GM21825 (cell line): ENCODE data around the gene ZNF138.

Experiments used
- ATAC-seq: cut with Tn5 transposase; IDR thresholded peaks from one replicate; pipeline ENCODE4 v1.9.1; 2021; ENCODE audit warnings: mild to moderate bottlenecking, moderate library complexity; ENCODE audit not compliant: unreplicated experiment

ZNF138 gene

DNA sequence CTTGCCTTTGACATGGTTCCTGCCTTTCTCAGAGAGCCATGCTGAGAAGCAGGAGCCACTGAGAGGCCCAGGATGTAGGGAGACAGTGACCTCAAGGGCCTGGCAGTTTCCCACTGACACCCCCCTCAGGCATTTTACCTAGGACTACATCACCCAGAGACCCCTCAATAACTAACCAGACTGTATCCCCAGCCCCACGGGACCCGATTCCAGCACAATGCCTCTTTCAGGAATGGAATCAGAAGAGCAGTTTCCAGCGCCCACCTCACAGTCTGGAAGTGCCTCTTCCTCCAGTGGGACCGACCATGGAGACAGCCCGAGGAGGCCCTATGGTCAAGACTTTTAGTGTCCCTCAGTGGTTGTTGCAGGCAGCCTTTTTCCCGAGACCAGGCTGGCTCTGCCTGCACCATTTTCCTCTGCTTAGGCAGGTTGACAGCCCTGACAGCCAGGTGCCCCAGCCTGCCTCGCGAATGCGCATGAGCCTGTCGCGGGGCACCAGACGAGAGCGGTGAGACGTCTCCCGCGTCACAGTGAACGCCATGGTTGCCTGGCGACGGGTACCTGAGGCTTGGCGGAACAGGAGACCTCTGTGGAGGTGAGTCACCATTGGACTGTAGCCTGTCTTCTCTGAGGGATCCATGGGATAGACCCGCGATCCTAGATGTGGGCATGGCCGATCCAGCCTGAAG lies 80.5 kb downstream of the ZNF138 start:
- no peak for ATAC-seq

- no peak for ATAC-seq
Observed at GRCh38 chr7:64875258-64875657, 81.0 kb downstream of the ZNF138 start.

GRCh38 chr7:64875658-64876406 lies 81.6 kb downstream of the ZNF138 start:
- no peak for ATAC-seq

DNA sequence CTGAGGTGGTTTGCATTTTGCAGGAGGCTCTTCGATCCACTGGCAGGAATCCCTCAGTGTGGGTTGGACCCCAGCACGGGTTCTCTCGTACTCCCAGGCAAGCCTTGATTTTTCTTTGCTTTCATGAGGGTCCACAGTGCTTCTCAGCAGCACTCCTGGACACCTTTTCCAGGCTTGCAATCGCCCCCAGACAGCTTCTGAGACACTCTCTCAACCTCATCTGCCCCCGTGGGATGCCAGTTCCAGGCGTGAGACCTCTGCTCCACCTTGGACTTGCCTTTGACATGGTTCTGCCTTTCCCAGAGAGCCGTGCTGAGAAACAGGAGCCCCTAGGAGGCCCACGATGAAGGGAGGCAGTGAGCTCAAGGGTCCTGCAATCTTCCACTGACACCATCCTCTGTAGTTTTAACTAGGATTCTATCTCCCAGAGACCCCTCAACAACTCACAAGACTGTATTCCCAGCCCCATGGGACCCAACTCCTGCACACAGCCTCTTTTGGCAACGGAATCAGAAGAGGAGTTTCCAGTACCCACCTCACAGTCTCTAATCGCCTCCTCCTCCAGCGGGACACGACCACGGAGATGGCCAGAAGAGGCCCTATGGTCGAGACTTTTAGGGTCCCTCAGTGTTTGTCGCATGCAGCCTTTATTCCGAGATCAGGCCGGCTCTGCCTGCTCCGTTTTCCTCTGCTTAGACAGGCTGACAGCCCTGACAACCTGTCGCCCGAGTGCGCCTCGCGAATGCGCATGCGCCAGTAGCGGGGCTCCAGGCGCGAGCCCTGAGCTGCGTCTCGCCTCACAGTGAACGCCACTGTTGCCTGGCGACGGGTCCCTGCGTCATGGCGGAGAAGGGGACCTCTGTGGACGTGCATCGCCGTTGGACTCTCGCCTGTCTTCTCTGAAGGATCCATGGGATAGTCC lies 82.8 kb downstream of the ZNF138 start:
- ATAC-seq, result no peak

DNA sequence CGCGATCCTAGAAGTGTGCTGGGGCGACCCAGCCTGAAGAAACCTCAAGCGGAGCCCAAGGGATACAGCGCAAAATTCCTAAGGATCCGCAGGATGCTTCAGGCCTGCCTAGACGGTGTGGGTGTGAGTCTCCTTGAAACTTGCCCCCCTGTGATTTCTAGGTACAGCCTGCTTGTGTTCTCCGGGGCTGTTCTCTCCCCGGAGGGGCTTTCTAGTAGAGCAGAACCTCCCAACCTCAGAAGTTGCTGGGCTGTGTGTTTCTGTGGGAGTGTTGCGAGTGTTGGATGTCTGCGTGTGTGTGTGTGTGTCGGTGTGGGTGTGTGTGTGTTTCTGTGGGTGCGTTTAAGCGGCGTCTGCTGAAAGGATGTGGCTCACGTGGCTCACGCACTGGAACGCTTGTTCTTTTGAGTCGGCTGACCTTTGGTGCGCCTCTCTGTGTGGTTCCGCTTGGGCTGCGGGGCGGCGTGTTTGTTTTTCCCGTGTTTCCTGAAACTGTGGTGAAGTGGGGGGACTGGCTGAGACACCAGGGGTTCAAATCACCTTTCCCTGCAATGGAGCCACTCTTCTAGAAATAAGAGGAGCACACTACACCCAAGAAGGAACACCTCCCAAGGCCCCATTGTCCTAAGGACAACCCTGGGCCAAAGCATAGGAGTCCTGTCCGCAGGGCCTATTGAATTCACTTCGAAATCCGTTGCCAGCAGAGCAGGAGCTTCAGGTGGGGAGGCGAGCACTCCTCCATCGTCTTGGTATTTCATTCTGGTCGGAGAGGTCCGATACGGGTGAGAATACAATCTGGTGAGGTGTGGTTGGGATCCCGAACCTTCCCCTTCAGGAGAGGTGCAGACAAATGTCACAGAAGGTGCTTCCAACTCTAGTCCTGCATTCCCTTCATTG lies 83.7 kb downstream of the ZNF138 start:
- no peak for ATAC-seq

- no peak for ATAC-seq
Observed at GRCh38 chr7:64878684-64879083, 84.5 kb downstream of the ZNF138 start.

GRCh38 chr7:64879086-64879730 lies 85.0 kb downstream of the ZNF138 start:
- ATAC-seq, result no peak

GRCh38 chr7:64879800-64880199 lies 85.6 kb downstream of the ZNF138 start:
- no peak for ATAC-seq

DNA sequence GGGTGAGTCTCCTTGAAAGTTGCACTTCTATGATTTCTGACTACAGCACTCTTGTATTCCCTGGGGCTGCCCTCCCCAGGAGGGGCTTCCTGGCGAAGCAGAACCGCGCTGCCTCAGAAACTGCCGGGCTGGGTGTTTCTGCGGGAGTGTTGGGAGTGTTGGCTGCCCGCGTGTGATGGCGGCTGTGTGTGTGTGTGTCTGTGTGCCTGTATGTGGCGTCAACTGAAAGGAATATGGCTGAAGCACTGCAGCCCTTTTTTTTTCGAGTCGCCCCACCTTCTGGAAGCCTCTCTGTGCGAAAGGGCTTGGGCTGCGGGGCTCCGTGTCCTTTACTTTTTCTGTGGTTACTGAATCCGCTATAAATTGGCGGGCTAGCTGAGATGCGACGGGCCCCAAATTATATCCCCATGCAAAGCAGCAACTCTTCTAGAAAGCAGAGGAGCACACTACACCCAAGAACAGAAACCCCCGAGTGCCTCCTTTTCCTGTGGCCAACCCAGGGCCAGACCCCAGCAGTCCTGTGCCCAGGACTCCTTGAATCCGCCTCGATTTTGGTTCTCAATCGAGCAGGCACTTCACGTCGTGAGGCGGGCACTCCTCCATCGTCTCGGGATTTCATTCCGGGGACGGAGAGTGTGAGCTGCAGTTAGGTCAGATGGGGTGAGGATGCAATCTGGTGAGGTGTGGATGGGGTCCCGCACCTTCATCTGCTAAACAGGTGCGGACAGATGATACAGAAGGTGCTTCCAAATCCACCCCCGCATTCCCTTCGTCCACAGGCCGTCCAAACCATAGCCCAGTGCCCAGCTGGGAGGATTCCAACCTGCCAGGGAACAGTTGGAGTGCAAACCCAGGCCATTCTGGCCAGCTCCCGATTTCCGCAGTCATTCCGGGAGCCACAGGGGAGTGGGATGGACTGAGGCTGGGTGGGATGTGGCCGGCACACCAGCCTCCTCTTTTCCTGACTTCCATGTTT lies 86.4 kb downstream of the ZNF138 start:
- no peak for ATAC-seq

DNA sequence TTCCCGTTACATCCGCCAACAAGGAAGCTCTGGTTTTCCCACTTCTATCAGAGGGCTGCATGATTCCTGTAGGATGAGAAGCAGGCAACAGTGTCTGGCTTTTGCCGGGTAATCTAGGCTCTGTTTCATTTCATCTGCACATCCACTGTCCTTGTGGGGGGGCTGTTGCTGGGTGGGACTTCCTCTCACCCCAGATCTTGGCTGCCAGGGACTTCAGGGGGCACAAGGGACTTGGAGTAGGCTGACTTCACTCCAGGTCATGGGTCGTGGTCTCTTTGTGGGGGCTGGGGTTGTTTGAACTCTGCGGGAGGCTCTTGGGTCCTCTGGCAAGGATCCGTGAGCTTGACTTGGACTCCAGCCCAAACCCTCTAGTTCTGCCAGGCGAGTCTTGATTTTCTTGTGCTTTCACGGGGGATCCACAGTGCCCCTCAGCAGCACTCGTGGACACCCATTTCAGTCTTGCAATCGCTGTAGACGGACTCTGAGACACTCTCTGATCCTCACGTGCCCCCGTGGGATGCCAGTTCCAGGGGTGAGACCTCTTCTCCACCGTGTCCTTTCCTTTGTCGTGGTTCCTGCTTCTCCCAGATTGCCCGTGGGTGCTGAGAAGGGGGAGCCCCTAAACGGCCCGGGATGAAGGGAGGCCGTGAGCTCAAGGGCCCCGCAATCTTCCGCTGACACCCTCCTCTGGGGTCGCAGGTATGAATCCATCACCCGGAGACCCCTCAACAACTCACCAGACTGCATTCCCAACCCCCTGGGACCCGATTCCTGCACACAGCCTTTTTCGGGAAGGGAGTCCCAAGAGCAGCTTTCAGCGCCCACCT lies 87.4 kb downstream of the ZNF138 start:
- no peak for ATAC-seq

DNA sequence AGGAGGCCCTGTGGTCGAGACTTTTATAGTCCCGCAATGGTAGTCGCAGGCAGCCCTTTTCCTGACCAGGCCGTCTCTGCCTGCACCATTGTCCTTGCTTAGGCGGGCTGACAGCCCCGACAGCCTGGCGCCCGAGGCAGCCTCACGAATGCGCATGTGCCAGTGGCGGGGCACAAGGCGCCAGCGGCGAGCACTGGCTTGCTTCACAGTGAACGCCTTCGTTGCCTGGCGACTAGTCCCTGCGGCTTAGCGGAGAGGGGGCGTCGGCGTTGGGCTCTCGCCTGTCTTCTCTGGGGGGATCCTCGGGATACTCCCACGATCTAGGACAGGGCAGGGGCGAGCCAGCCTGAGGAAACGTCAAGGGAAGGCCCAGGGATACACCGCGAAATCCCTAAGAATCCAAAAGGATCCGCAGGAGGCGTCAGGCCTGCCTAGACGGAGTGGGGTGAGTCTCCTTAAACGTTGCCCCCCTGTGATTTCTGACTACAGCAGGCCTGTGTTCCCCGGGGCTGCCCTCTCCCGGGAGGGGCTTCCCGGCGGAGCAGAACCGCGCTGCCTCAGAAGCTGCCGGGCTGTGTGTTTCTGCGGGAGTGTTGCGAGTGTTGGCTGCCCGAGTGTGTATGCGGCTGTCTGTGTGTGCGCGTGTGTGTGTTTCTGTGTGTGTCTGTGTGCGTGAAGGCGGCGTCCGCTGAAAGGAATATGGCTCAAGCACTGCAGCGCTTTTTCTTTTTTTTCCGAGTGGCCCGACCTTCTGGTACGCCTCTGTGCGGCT lies 88.3 kb downstream of the ZNF138 start:
- ATAC-seq, result no peak
